PC-3 (cell line): ENCODE results near the gene RERE.

Experiments used
- EZH2 ChIP-seq: fragments of 300-600 bp; sonication (generic); IDR thresholded peaks from one replicate; pipeline ENCODE4 v1.6.1; 2017; ENCODE audit warnings: antibody characterized with exemption, mild to moderate bottlenecking, low read length; ENCODE audit not compliant: unreplicated experiment
- TF ChIP-seq, protein P1 (sequence below): fragments of 300-600 bp; sonication (generic); conservative IDR thresholded peaks from 2 replicates; pipeline ENCODE4 v1.5.1; 2017; ENCODE audit warnings: antibody characterized with exemption, low read depth, mild to moderate bottlenecking, low read length

DNA sequence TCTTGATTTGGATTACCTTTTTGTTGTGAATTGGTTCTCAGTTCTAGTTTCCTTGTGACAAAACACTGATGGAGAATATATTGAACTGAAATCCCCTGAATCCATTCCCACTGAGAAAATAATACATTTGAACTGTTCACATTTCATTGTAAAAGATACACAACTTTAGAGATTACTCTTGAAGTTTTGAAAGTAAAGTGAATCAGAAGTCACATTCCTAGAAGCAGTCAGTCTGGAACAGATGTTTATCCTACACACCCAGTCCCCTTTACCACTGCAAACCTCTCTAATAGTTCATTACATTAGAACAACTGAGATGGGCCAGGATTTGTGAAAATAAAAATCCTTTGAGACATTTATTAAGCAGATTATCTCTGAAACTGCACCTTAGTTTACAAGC lies 3.4 kb downstream of the RERE start:
- TF ChIP-seq, protein P1, sequence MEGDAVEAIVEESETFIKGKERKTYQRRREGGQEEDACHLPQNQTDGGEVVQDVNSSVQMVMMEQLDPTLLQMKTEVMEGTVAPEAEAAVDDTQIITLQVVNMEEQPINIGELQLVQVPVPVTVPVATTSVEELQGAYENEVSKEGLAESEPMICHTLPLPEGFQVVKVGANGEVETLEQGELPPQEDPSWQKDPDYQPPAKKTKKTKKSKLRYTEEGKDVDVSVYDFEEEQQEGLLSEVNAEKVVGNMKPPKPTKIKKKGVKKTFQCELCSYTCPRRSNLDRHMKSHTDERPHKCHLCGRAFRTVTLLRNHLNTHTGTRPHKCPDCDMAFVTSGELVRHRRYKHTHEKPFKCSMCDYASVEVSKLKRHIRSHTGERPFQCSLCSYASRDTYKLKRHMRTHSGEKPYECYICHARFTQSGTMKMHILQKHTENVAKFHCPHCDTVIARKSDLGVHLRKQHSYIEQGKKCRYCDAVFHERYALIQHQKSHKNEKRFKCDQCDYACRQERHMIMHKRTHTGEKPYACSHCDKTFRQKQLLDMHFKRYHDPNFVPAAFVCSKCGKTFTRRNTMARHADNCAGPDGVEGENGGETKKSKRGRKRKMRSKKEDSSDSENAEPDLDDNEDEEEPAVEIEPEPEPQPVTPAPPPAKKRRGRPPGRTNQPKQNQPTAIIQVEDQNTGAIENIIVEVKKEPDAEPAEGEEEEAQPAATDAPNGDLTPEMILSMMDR: no peak
- no peak for TF ChIP-seq EZH2
